Right atrium auricular region (tissue), 2 donors: ENCODE data around the gene ZBTB6. TPM values are rescaled to one million over a fixed set of nuclear protein-coding genes. Genes with fewer than 3 reads are reported as not detected.

Source experiments
- DNase-seq: peaks from one replicate; pipeline ENCODE4 v3.0.0-alpha.2; 2019; ENCODE audit warnings: low spot score
- H3K27ac ChIP-seq, 2 donors: fragments of 200-600 bp; sonication (generic); 1 replicate in 1 of 2; 2 replicates in 1 of 2; pipeline ENCODE4 v1.5.1; 2016 to 2019
- H3K27me3 ChIP-seq, 2 donors: fragments of 200-600 bp; sonication (generic); one replicate each; pipeline versions ENCODE4 v1.5.1 to v1.6.0; 2017 to 2019
- H3K36me3 ChIP-seq: fragments of 200-600 bp; sonication (generic); one replicate; pipeline ENCODE4 v1.5.1; 2016
- H3K4me1 ChIP-seq, 2 donors: fragments of 200-600 bp; sonication (generic); one replicate each; pipeline versions ENCODE4 v1.5.1 to v1.6.0; 2017 to 2019
- H3K4me3 ChIP-seq, 2 donors: fragments of 200-600 bp; sonication (generic); 1 replicate in 1 of 2; 2 replicates in 1 of 2; pipeline ENCODE4 v1.5.1; 2017 to 2019; ENCODE audit warnings: mild to moderate bottlenecking in 1 of 2, moderate library complexity in 1 of 2
- H3K9me3 ChIP-seq, 2 donors: fragments of 200-600 bp; sonication (generic); one replicate each; pipeline ENCODE4 v1.5.1; 2019
- total RNA-seq, 2 donors: library from RNA; depleted of rRNA; stranded (reverse); fragments of >200 nt; gene quantifications; one replicate each; pipeline ENCODE4 v1.1.0, GENCODE V29; 2016
- TF ChIP-seq, protein P1 (sequence below), 2 donors: fragments of 200-600 bp; sonication (generic); IDR thresholded peaks; one replicate each; pipeline ENCODE4 v1.5.1; 2019; ENCODE audit warnings: antibody characterized with exemption in 2 of 2

Gene ZBTB6
- total RNA-seq = 1 to 10 TPM; 6.3 to 6.8 TPM

- DNase-seq = peak; percentile 78
- Histone ChIP-seq H3K4me3 (peak within 1 kb of the TSS; percentile 57 to 76), H3K9me3 (no peaks in the 10 kb centered on the region), H3K36me3 (peaks cover 10% of the 10 kb centered on the region), H3K4me1 (peaks cover 0 to 9% of the 10 kb centered on the region in 2 donors), H3K27ac (peak within 1 kb of the TSS; percentile 58 to 83), H3K27me3 (no peaks in the 10 kb centered on the region)
- TF ChIP-seq, protein P1, sequence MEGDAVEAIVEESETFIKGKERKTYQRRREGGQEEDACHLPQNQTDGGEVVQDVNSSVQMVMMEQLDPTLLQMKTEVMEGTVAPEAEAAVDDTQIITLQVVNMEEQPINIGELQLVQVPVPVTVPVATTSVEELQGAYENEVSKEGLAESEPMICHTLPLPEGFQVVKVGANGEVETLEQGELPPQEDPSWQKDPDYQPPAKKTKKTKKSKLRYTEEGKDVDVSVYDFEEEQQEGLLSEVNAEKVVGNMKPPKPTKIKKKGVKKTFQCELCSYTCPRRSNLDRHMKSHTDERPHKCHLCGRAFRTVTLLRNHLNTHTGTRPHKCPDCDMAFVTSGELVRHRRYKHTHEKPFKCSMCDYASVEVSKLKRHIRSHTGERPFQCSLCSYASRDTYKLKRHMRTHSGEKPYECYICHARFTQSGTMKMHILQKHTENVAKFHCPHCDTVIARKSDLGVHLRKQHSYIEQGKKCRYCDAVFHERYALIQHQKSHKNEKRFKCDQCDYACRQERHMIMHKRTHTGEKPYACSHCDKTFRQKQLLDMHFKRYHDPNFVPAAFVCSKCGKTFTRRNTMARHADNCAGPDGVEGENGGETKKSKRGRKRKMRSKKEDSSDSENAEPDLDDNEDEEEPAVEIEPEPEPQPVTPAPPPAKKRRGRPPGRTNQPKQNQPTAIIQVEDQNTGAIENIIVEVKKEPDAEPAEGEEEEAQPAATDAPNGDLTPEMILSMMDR (IDR thresholded peaks at IDR 0.05) = no peak
Observed at GRCh38 chr9:122912964-122913673, at the start of gene ZBTB6. TSS of gene ZBTB6 (minus strand) at chr9:122913323. CDS start at chr9:122912072, 1,251 bp downstream.

DNA sequence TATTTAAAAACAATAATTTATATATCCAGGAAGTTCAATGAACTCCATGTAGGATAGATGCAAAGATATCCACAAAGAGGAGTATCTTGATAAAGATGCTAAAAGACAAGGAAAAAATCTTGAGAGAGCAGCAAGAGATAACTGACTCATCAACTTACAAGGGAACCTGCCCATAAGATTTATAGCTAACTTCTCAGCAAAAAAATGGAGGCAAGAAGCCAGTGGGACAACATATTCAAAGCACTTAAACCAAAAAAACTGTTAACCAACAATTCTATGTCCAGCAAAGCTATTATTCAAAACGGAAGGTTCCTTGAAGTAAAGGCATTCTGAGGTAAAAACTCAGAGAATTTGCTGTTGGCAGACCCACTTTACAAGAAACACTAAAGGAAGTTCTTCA, 48.0 kb upstream of the ZBTB6 start:
- H3K4me1 ChIP-seq = peaks cover 0 to 12% of the 10 kb centered on the region in 2 donors
- H3K9me3 ChIP-seq = no peaks in the 10 kb centered on the region
- no peak for DNase-seq
- H3K4me3 ChIP-seq = no peak overlapping the region
- H3K36me3 ChIP-seq = peaks cover 17% of the 10 kb centered on the region
- no peaks in the 10 kb centered on the region for H3K27me3 ChIP-seq
- no peak overlapping the region for H3K27ac ChIP-seq
- TF ChIP-seq, protein P1 (IDR thresholded peaks at IDR 0.05) = no peak

DNA sequence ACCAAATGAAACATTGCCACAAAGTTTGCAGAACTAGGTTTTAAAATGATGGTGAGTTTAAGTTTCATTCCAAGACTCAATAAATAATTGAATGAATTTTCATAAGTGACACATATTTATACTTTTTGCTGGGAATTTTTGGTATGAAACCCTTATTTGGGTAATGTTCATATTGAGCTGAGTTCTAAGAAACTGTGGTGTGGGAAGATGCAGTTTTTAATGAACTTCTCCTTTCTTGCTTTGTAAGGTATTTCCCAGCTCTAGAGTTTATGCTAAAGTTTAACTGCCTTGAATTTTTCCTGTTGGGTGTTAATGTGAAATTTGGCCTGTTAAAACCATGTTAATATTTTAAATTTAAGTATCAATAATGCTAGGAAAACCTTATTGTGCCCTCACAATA, 42.8 kb upstream of the ZBTB6 start:
- H3K27me3 ChIP-seq = no peaks in the 10 kb centered on the region
- H3K4me1 ChIP-seq = peaks cover 0 to 33% of the 10 kb centered on the region in 2 donors
- H3K4me3 ChIP-seq = no peak overlapping the region
- TF ChIP-seq, protein P1 (IDR thresholded peaks at IDR 0.05) = no peak
- no peak overlapping the region for H3K27ac ChIP-seq
- no peak for DNase-seq
- no peaks in the 10 kb centered on the region for H3K9me3 ChIP-seq
- peaks cover 5% of the 10 kb centered on the region for H3K36me3 ChIP-seq

DNA sequence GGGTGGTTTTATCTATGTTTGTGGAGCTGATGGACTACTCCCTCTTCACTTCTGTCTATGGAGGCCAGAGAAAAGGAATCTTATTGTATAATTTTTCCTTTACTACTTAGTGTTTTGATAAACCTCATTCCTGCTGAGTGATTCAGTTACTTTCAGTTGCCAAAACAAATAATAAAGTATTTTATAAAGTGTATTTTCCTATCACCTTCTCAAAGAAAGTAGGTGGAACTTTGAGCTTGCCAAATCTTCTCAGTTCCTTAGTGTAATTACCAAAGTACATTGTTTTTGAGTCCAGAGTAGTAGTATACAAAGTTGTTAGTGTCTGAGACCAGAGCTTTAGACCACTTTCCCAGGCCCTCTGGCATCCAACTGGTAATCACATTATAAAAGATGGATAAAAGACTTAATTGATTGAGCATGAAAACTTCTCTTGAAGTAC, 41.1 kb upstream of the ZBTB6 start:
- H3K27me3 ChIP-seq = no peaks in the 10 kb centered on the region
- H3K27ac ChIP-seq = peak overlapping the region in 1 of 2 donors; percentile 22
- no peak overlapping the region for H3K4me3 ChIP-seq
- no peak for DNase-seq
- no peaks in the 10 kb centered on the region for H3K9me3 ChIP-seq
- no peaks in the 10 kb centered on the region for H3K36me3 ChIP-seq
- peaks cover 0 to 33% of the 10 kb centered on the region in 2 donors for H3K4me1 ChIP-seq
- TF ChIP-seq, protein P1 (IDR thresholded peaks at IDR 0.05) = no peak

DNA sequence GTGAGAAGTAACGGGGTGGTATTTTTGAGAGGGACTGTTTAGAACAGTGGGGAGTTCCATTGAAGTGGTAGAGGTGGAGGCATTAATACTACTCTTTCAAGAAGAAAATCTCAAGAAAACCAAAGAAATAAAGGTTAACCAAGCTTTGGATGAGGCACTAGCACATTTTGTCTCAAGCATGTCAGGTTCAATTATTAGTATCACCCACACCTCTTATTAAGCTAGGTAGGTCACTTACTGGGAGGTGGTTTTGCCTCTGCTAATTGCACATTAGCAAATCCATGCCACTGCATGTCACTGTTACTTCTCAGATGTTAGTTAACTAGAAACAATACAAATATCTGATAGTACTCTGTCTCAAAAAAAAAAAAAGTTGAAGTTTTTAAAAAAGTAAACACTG, 37.9 kb upstream of the ZBTB6 start:
- H3K4me3 ChIP-seq = no peak overlapping the region
- no peak for DNase-seq
- TF ChIP-seq, protein P1 (IDR thresholded peaks at IDR 0.05) = no peak
- no peaks in the 10 kb centered on the region for H3K36me3 ChIP-seq
- no peaks in the 10 kb centered on the region for H3K27me3 ChIP-seq
- no peaks in the 10 kb centered on the region for H3K9me3 ChIP-seq
- H3K27ac ChIP-seq = no peak overlapping the region
- peaks cover 0 to 44% of the 10 kb centered on the region in 2 donors for H3K4me1 ChIP-seq
